ENCODE results near the gene KLHL30. TPM values are rescaled to one million over a fixed set of nuclear protein-coding genes. Genes with fewer than 3 reads are reported as not detected.

The KLHL30 gene
- total RNA-seq, 2 experiments from 2014 or later: not detected

- intact Hi-C loops (cut with DNase I, micrococcal nuclease): no loop called here
- H3K27ac Mint-ChIP-seq: no peak overlapping the region
- H3K4me1 Mint-ChIP-seq: peaks cover 5% of the 10 kb centered on the region
- H3K27me3 Mint-ChIP-seq: peaks cover 13% of the 10 kb centered on the region
- no peaks in the 10 kb centered on the region for H3K36me3 Mint-ChIP-seq (ENCODE audit: low read depth)
- DNase-seq: peak; percentile 47
- H3K9me3 Mint-ChIP-seq (ENCODE audit: low read depth): peaks cover 1% of the 10 kb centered on the region
- peak overlapping the region; percentile 61 for H3K4me3 Mint-ChIP-seq
- ChIA-PET POLR2A (no interaction called here), CTCF (interaction anchor here (0.7 to 1.3 kb wide), 2 partner anchors 104 to 283 kb away, joined by 3 to 4 read pairs; no protein-coding TSS in a partner anchor)
- ATAC-seq: peak; percentile 69
These were observed 20.6 kb downstream of the KLHL30 start for GRCh38 chr2:238159071-238159539.

GRCh38 chr2:238159661-238160205 lies 21.3 kb downstream of the KLHL30 start:
- Mint-ChIP-seq H3K36me3 (ENCODE audit: low read depth) (no peaks in the 10 kb centered on the region), H3K4me1 (peaks cover 5% of the 10 kb centered on the region), H3K9me3 (ENCODE audit: low read depth) (no peaks in the 10 kb centered on the region), H3K27me3 (peaks cover 17% of the 10 kb centered on the region), H3K4me3 (peak overlapping the region; percentile 61), H3K27ac (no peak overlapping the region)
- ChIA-PET POLR2A (no interaction called here), CTCF (interaction anchor here (0.6 to 1.3 kb wide), 2 partner anchors 103 to 659 kb away, joined by 3 read pairs; no protein-coding TSS in a partner anchor)
- DNase-seq (no peak), ATAC-seq (no peak)
- intact Hi-C loops (cut with DNase I, micrococcal nuclease): loop anchor here (1.0 to 10.0 kb wide), 2 partner anchors 104 to 105 kb away; no protein-coding TSS in a partner anchor

- H3K27me3 Mint-ChIP-seq: peaks cover 23% of the 10 kb centered on the region
- H3K4me3 Mint-ChIP-seq: no peak overlapping the region
- DNase-seq: peak; percentile 46
- no peaks in the 10 kb centered on the region for H3K36me3 Mint-ChIP-seq (ENCODE audit: low read depth)
- peaks cover 5% of the 10 kb centered on the region for H3K4me1 Mint-ChIP-seq
- H3K9me3 Mint-ChIP-seq (ENCODE audit: low read depth): no peaks in the 10 kb centered on the region
- ChIA-PET CTCF (interaction anchor here (0.6 to 2.1 kb wide), 9 partner anchors 16 to 1042 kb away, joined by 3 to 6 read pairs (median 3); no protein-coding TSS in a partner anchor), POLR2A (interaction anchor here (0.6 kb wide), 1 partner anchor 25 kb away, joined by 5 read pairs; no protein-coding TSS in a partner anchor)
- intact Hi-C loops (cut with DNase I, micrococcal nuclease): loop anchor here (1.0 to 10.0 kb wide), 2 partner anchors 103 to 104 kb away; no protein-coding TSS in a partner anchor
- no peak overlapping the region for H3K27ac Mint-ChIP-seq
- no peak for ATAC-seq
These were observed 22.0 kb downstream of the KLHL30 start for GRCh38 chr2:238160206-238161129.

- Mint-ChIP-seq H3K9me3 (ENCODE audit: low read depth) (no peaks in the 10 kb centered on the region), H3K27ac (no peak overlapping the region), H3K4me3 (no peak overlapping the region), H3K36me3 (ENCODE audit: low read depth) (no peaks in the 10 kb centered on the region), H3K4me1 (peaks cover 5% of the 10 kb centered on the region), H3K27me3 (peaks cover 23% of the 10 kb centered on the region)
- no peak for ATAC-seq
- intact Hi-C loops (cut with DNase I, micrococcal nuclease): loop anchor here in 1 of 2 experiments (10.0 kb wide), 1 partner anchor 103 kb away; no protein-coding TSS in a partner anchor
- CTCF ChIA-PET: interaction anchor here (1.1 to 2.1 kb wide), 2 partner anchors 15 to 102 kb away, joined by 3 to 6 read pairs; no protein-coding TSS in a partner anchor
- POLR2A ChIA-PET: interaction anchor here (0.6 kb wide), 1 partner anchor 24 kb away, joined by 5 read pairs; no protein-coding TSS in a partner anchor
- no peak for DNase-seq
These were observed 23.0 kb downstream of the KLHL30 start for GRCh38 chr2:238161291-238162051.

GRCh38 chr2:238162251-238162845 lies 23.9 kb downstream of the KLHL30 start:
- Mint-ChIP-seq H3K9me3 (ENCODE audit: low read depth) (no peaks in the 10 kb centered on the region), H3K27me3 (peaks cover 23% of the 10 kb centered on the region), H3K4me1 (peaks cover 5% of the 10 kb centered on the region), H3K27ac (no peak overlapping the region), H3K4me3 (no peak overlapping the region), H3K36me3 (ENCODE audit: low read depth) (no peaks in the 10 kb centered on the region)
- no peak for ATAC-seq
- ChIA-PET POLR2A (interaction anchor here (0.6 kb wide), 2 partner anchors 10 to 28 kb away, joined by 3 to 8 read pairs; no protein-coding TSS in a partner anchor), CTCF (interaction anchor here (2.1 kb wide), 1 partner anchor 101 kb away, joined by 6 read pairs; no protein-coding TSS in a partner anchor)
- DNase-seq: no peak
- intact Hi-C loops (cut with DNase I, micrococcal nuclease): loop anchor here in 1 of 2 experiments (10.0 kb wide), 1 partner anchor 102 kb away; no protein-coding TSS in a partner anchor

- intact Hi-C loops (cut with DNase I, micrococcal nuclease): loop anchor here in 1 of 2 experiments (10.0 kb wide), 1 partner anchor 102 kb away; no protein-coding TSS in a partner anchor
These were observed 24.5 kb downstream of the KLHL30 start for GRCh38 chr2:238162846-238163441.

GRCh38 chr2:238163481-238164198 lies 25.2 kb downstream of the KLHL30 start:
- H3K27me3 Mint-ChIP-seq: peaks cover 23% of the 10 kb centered on the region
- H3K4me1 Mint-ChIP-seq: peaks cover 5% of the 10 kb centered on the region
- peaks cover 3% of the 10 kb centered on the region for H3K36me3 Mint-ChIP-seq (ENCODE audit: low read depth)
- DNase-seq (no peak), ATAC-seq (no peak)
- ChIA-PET CTCF (no interaction called here), POLR2A (no interaction called here)
- H3K9me3 Mint-ChIP-seq (ENCODE audit: low read depth): no peaks in the 10 kb centered on the region
- intact Hi-C loops (cut with DNase I, micrococcal nuclease): loop anchor here in 1 of 2 experiments (10.0 kb wide), 1 partner anchor 101 kb away; no protein-coding TSS in a partner anchor
- no peak overlapping the region for H3K27ac Mint-ChIP-seq
- H3K4me3 Mint-ChIP-seq: no peak overlapping the region

More at GRCh38 chr2:238162846-238163441, 24.5 kb downstream of the KLHL30 start:
- H3K4me3 Mint-ChIP-seq: no peak overlapping the region
- H3K36me3 Mint-ChIP-seq (ENCODE audit: low read depth): no peaks in the 10 kb centered on the region
- ATAC-seq (no peak), DNase-seq (no peak)
- H3K27ac Mint-ChIP-seq: no peak overlapping the region
- ChIA-PET CTCF (no interaction called here), POLR2A (no interaction called here)
- no peaks in the 10 kb centered on the region for H3K9me3 Mint-ChIP-seq (ENCODE audit: low read depth)
- H3K4me1 Mint-ChIP-seq: peaks cover 5% of the 10 kb centered on the region
- H3K27me3 Mint-ChIP-seq: peaks cover 23% of the 10 kb centered on the region

GRCh38 chr2:238164906-238165287 lies 26.4 kb downstream of the KLHL30 start:
- intact Hi-C loops (cut with DNase I, micrococcal nuclease): loop anchor here in 1 of 2 experiments (10.0 kb wide), 1 partner anchor 100 kb away; no protein-coding TSS in a partner anchor
- ATAC-seq (no peak), DNase-seq (no peak)
- CTCF ChIA-PET: interaction anchor here (1.7 kb wide), 1 partner anchor 12 kb away, joined by 5 read pairs; no protein-coding TSS in a partner anchor
- Mint-ChIP-seq H3K9me3 (ENCODE audit: low read depth) (no peaks in the 10 kb centered on the region), H3K27me3 (peaks cover 19% of the 10 kb centered on the region), H3K36me3 (ENCODE audit: low read depth) (peaks cover 6% of the 10 kb centered on the region), H3K4me3 (no peak overlapping the region), H3K4me1 (peaks cover 4% of the 10 kb centered on the region), H3K27ac (no peak overlapping the region)
- POLR2A ChIA-PET: no interaction called here

- intact Hi-C loops (cut with DNase I, micrococcal nuclease): loop anchor here in 1 of 2 experiments (10.0 kb wide), 1 partner anchor 99 kb away; no protein-coding TSS in a partner anchor
- H3K27ac Mint-ChIP-seq: no peak overlapping the region
- H3K36me3 Mint-ChIP-seq (ENCODE audit: low read depth): peaks cover 10% of the 10 kb centered on the region
- ATAC-seq (no peak), DNase-seq (no peak)
- POLR2A ChIA-PET: no interaction called here
- peaks cover 5% of the 10 kb centered on the region for H3K4me1 Mint-ChIP-seq
- CTCF ChIA-PET: interaction anchor here (1.7 kb wide), 1 partner anchor 11 kb away, joined by 5 read pairs; no protein-coding TSS in a partner anchor
- no peak overlapping the region for H3K4me3 Mint-ChIP-seq
- H3K9me3 Mint-ChIP-seq (ENCODE audit: low read depth): no peaks in the 10 kb centered on the region
- peaks cover 18% of the 10 kb centered on the region for H3K27me3 Mint-ChIP-seq
These were observed 26.9 kb downstream of the KLHL30 start for GRCh38 chr2:238165288-238165921.

All from activated CD4-positive, alpha-beta T cell treated with anti-CD3 and anti-CD28 coated beads for 36 hours (primary cell).